HG02870 (cell line): ENCODE results near the gene RHOH.

ENCODE experiments used
- ATAC-seq: cut with Tn5 transposase; IDR thresholded peaks from one replicate; pipeline ENCODE4 v1.9.1; 2021; ENCODE audit warnings: mild to moderate bottlenecking, moderate library complexity; ENCODE audit not compliant: unreplicated experiment

RHOH gene

DNA sequence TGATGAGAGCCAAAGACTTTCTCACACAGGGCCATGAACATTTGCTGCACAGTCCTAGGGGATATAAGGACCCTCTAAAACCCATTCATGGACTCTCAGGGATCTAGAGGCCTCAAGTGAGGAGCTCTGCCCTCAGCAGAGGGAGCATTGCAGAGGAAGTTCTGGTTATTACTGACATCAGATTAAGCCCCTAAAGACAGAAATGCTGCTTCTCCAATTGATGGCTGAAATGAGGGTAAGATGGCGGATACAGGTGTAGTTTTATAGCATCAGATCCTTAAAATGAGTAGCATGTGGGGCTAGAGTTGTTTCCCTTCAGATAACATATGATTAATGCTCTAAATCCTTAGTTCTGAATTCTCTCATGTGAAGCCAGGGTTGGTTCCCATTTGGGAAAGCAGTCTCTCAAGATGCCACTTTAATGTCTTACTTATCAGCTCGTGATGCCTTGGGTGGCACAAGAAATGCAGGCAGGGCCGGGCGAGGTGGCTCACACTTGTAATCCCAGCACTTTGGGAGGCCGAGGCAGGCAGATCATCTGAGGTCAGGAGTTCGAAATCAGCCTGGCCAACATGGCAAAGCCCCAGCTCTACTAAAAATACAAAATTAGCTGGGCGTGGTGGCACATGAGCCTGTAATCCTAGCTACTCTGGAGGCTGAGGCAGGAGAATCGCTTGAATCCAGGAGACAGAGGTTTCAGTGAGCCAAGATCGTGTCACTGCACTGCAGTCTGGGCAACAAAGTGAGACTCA, 7.9 kb downstream of the RHOH start:
- ATAC-seq = no peak

DNA sequence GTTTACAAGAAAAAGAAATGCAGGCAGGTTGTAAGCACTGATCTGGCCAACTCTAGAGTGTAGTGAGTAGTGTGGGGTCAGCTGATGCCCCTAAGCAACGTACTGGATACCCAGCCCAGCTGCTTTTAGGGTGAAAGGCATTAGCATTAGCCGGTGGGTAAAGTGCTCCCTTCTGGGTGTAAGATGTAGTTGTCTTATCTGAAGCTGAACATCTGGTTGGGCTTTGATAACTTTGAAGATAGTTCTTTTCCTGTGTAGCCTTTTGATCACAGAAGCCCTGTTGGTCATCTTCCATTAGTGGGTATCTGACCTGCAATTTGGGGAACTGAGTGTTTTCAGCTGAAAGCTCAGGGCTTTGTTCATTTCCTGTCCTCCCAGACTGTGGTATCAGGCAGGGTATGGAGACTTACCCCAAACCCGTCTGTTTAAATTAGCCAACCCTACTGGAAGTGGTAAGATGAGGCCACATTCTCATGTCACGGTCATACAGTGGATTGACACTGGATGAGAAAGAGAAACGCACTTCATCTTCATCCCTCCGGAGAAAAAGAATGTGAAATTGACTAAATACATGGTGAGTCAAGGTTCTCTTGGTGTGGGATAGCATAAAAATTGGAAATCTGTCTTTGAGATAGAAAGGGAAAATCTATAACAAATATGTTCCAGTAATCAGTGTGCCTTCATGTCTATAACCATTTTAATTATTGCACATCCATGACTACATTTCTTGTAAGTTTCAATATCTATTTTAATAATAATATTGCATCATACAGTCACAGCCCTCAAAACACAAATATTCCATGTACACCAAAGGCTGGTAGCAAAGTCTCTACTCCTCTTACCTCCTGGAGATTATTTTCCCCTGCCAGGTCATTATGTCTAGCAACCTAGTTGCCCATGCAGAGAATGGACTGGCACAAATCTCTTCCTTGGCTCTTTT, 8.7 kb downstream of the RHOH start:
- peak; percentile 61 for ATAC-seq

DNA sequence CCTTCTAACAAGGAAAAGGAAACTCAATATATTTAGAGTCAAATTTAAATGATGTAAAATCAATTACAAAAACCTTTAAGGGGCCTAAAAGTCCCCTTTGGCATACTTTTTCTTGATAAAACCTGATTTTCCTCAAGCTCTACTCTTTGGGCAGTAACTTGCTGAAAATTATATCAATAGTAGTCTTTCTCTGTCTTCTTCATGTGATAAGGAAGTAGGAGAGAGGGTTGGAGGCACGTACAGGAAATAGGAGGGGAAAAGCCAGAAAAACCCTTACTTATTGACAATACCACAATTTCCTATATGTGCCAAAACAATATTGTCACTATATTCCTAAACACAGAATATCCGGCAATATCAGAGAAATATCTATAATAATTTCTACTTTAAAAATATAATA, 9.6 kb downstream of the RHOH start:
- ATAC-seq = no peak

DNA sequence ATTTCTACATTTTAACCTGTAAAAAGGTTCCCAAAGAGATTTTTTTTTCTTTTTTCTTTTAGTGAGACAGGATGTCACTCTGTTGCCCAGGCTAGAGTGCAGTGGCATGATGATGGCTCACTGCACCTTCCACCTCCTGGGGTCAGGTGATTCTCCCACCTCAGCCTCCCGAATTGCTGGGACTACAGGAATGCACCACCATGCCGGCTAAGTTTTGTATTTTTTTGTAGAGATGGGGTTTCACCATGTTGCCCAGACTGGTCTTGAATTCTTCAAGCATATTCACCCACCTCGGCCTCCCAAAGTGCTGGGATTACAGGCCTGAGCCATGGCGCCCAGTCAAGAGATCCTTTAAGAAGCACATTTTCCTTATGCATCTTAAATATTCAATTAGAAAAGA, 12.6 kb downstream of the RHOH start:
- ATAC-seq = no peak

DNA sequence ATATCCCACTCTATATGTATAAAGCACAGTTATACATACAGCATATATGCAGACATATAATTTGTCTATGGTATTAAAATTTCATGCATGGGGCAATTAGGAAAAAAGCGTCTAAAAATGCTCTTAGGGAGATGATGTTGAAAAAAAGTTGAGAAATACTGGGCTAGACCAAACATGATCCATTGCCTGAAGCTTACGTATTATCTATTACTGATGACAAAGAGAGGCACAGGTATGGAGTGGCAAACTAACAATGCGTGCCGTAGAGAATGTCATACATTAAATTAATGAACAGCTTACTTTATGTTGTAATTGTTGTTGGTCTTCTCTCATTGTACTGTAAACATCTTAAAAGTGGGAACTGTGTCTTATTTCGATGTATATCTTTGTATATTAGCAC, 13.9 kb downstream of the RHOH start:
- ATAC-seq = no peak

DNA sequence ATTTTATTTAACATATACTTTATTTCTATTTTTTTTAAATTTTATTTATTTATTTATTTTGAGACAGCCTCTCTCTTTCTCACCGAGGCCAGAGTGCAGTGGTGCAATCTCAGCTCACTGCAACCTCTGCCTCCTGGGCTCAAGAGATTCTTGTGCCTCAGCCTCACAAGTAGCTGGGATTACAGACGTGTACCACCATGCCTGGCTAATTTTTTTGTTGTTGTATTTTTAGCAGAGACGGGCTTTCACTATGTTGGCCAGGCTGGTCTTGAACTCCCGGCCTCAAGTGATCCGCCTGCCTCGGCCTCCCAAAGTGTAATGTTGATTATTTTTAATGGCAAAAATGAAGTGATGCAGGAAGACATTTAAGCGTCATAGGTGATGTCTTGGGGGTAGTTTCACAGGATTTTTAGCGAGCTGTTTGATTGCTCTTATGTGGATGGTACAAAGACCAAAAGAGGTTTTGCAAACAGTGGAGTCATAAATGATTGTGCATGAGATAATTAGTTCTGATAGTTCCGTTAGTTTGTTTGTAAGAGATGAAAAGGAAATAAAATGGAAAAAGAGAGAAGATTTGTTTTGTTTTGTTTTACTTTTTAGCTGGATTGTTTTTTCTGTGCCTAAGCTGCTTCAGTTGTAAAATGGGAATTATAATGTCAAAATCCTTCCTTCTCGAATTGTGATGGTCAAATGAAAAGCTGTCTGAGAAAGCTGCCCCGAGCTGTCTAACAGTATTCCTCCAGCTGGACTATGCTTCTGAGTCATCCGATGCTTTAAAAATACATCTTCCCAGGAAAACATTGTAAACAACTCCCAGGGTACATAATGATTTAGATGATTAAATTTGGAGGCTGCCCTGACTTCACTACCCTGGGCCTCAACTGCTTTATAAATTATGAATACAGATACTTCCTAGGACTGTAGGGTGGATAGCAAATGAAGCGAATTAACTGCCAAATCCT, 14.7 kb downstream of the RHOH start:
- ATAC-seq = no peak

DNA sequence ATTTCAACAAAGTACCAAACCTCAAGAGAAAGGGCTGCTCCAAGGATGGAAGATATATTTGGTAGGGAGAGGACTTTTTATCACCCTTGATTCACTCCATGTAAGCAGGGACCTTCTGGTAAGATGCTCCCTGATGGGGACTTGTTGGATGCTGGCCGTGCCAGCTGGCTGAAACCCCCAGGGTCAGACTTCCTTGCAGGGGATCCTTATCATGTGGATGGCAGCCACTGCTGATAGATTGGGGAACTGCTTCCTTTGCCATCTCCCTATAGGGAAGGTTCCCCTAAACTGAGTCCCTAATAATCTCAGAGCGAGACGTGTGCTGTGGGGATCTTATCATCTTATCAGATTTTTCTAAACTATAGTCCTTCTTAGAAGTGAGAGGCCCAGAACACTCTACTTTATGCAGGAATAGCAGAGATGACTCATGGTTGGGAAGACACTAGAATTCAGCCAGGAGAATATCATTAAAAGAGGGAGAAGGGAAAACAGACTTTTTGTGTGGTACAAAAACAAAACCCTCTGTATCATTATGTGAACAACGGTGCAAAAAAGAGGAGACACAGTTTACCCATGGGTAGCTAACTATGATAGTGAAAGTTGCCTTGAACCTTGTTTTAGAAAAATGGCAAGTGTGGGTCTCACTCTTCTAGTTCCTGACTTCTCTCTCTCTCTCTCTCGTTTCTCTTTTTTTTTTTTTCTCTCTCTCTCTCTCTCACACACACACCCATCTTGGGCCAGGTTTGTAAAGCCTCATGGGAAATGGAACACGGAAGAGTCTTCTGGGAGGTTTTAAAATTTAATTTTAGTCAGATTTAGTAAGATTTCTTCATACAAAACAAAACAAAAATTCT, 16.1 kb downstream of the RHOH start:
- no peak for ATAC-seq

DNA sequence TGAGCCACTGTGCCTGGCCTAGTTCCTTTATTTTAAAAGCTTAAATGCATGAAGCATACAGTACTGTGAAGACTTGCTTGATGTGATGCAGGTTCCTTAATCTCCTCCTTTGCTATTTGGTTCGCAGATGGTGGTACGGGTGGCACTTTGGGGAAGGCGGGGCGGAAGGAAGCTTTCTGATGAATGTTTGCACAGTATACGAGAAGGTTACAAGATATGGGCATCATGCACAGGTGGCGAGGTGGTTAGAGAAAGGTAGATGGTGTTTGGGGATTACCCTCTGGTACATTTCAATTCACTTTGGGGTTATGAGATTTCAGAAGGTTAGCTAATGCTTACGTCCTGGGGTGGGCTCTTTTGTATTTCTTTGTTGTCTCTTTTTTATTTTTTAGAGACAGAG, 17.2 kb downstream of the RHOH start:
- no peak for ATAC-seq

DNA sequence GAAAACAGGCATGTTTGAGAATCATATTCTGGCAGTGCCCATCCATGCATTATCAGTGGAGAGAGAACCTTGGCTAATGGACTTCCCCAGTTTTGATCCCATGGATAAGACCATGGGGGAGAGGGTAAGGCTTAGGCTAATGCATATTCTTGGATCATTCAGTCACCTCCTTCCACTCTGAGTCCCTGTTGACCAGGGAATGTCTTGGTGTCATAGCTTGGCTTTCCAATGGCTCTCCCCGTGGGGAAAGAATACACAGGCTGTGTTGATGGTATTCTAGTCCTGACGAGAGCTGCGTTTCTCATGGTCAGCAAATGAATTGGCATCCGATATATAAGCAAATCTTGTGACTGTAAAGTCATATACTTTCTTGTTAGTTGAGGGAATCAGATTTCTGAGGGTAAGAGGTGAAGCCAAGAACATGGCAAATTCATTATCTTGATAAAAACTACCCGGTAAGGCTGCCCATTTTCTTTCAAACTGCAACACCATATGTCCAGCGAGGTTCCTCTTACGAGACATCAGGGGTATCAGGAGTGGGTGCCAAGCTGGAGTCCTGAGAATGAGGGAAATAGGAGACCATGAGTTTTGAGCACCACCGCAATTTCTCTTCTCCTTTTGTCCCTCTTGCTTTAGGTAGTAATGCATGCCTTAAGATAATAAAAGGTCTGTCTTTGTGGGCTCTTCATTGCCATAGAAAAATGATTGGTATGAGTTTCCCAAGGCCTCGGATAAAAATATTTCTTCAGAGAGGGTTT, 18.0 kb downstream of the RHOH start:
- no peak for ATAC-seq

DNA sequence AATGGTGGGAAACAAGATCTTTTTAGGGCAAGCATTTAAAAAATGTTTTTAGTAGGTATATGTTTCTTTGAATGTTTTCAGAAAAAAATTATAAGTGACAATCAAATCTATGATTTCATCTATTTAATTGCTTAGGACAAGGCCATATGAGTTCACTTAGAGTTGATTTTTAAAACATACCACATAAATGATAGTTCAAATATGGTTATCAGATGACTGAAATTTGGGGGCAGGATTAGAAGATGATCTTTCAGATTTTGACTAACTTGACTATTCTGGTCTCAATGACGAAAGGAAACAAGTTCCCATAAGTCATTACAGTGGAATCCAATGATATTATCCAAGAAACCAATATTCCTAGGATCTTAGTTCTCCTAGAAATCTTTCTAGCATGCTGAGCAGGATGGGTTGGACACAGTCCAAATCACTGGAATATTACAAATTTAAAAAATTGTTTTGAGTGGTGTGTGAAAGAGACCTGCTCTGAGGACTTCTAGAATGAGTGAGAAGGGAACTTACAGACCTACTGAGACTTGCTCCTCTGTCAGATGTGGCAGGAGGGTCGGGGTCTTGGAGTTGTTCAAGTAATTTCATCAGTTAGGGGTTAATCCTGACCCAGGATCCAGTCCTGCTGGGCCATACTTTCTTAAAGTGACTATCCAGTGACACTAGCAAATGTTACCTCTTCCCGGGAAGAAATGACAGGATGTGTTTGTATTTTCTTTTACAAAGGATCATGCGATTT, 20.0 kb downstream of the RHOH start:
- ATAC-seq = no peak

DNA sequence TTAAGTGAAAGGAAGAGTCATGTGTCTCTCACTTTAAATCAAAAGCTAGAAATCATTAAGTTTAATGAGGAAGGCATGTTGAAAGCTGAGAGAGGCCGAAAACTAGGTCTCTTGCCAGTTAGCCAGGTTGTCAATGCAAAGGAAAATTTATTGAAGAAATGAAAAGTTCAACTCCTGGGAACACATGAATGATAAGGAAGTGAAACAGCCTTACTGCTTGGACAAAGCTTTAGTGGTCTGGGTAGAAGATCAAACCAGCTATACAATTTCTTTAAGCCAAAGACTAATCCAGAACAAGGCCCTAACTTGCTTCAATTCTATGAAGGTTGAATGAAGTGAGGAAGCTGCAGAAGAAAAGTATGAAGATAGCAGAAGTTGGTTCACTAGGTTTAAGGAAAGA, 24.9 kb downstream of the RHOH start:
- ATAC-seq = no peak

DNA sequence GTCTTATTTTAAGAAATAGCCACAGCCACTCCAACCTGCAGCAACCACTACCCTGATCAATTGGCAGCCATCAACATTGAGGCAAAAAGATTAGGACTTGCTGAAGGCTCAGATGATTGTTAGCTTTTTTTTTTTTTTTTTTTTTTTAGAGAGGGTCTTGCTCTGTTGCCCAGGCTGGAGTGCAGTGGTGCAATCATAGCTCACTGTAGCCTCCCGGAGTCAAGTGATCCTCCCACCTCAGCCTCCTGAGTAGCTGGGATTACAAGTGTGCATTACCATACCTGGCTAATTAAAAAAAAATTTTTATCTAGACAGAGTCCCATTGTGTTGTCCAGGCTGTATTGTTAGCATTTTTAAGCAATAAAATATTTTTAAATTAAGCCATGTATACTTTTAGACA, 26.5 kb downstream of the RHOH start:
- ATAC-seq = no peak

DNA sequence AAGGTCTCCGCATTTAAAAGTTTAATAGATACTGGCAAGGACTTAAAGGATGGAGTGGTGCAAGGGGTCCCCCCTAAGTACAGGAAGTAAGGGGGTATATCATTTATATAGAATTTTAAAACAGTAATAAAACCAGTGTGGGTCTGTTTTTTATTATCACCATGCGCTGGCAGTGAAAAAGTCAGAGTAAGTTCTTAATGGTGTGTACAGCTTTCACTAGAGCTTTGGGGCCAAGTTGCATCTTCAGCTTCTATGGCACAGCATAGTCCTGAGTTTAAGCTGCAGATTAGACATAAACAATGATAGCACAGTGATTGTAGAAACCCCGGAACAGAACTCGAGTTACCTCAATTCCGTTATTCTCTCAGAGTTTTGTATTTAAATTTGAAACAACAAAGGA, 27.6 kb downstream of the RHOH start:
- ATAC-seq = no peak

DNA sequence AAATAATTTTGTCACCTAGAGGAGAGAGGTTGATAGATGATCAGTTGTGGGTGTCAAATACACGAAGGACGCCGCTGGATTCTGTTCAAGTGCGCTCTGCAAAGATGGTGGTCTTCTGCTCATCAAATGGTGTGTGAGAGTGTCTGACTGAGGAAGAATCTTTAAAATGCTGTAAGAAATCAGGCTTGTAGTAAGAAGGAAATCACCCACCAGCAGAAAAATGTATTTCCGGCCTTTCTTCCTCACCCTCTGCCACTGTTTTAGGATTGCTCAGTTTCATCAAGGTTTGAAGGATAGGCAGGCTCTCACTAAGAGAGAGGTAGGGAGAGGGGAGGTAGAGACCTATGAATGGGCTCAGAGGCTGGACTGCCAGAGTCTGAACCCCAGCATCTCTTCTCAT, 28.7 kb downstream of the RHOH start:
- no peak for ATAC-seq

DNA sequence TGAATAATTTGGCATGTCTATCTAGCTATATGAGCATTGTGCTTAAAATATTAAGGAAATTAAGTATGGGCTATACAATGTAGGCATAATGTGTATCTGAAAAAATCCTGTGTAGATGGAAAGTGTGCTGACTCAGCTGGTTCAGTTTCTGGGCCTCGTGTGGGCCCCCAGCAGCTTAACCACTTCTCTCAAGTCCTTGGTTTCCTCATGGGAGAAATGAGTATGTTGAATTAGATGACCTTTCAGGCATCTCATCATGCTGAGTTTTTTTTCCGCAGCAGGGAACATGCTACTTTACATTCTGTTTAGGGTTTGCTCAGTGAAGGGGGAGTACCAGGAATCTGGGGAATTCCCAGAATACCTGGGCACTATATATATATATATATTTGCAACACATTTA, 30.5 kb downstream of the RHOH start:
- peak; percentile 60 for ATAC-seq

DNA sequence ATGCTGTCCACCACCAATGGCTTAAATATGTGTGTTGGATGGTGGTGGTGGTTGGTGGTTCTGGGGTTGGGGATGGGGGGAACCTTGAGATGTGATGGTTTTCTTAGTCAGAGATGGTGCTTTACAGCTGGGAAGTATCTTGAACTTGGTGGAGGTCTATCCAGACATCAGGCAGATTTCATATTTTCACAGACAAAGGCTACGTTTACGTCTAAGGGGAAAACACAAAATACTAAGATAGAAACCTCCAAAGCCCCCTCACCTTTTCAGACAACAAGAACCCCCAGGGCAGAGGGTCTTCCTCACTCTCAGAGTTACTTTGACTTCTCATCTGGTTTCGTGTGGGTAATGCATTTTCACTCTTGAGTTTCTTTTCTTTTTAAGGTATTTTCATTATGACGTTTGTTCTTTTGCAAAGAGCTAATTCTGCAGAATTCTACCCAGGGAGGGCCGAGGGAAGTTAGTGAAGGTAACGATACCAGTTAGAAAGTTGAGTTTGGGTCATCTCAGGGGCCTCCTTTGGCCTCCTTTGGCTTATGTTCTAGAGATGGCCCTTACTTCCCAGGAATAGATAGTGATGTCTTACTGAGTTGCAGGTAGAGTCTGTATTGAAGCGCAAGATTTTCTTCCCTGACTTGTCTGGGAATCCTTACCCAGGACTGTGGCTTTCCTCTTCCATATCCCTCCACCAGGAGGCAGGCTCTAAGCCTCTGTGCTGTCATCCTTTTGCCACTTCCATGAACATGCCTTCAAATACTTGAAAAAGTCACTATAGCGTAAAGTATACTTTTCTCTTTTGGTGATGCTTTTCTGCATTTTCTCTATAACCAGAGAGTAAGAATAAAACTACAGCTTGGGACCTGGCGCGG, 31.9 kb downstream of the RHOH start:
- ATAC-seq = peak; percentile 56

DNA sequence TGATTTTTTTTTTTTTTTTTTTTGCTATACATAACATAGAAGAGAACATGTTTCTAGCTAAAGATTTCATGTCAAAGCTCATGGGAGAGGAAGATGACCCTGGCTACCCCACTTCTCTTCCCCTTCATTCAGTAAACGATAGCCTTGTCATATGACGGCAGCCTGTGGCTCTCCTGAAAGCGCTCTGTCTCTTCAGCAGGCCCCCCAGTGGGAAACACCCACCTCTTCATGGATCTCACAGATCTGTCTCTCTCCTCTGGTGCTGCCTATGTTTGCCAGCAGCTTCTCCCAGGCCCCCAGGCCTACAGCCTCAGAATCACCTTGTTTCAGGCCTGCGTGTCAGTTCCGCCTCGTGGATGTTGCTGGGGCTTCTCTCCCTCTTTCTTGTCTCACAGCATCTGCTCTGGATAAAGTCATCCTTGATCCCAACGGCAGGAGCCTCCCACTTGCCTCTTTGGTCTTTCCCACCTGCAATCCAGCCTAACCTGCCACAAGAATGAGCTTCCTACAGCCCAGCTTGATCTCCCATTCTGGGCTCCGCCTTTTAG, 34.6 kb downstream of the RHOH start:
- no peak for ATAC-seq
